Measurements from ENCODE around the gene NME4. TPM values are rescaled to one million over a fixed set of nuclear protein-coding genes. Genes with fewer than 3 reads are reported as not detected.

The NME4 gene
- total RNA-seq, 5 donors from 2014 or later (not counting 1 experiment from before 2014, with no cell fraction given), result 32.5 to 48.4 (median 41.3) TPM

- Mint-ChIP-seq H3K36me3 (peaks cover 15% of the 10 kb centered on the region), H3K4me1 (peaks cover 15 to 23% (median 18%) of the 10 kb centered on the region in 3 donors), H3K27me3 (peaks cover 0 to 2% of the 10 kb centered on the region in 2 donors), H3K9me3 (no peaks in the 10 kb centered on the region), H3K27ac (no peak overlapping the region), H3K4me3 (no peak overlapping the region)
- Histone ChIP-seq H3K36me3 (ENCODE audit: control insufficient read depth in 2 of 2, extremely low read depth in 1 of 2, insufficient read depth in 1 of 2, low read length in 1 of 2) (peaks cover 12 to 30% of the 10 kb centered on the region in 2 donors), H3K27ac (ENCODE audit: low read length) (no peak overlapping the region), H3K4me3 (ENCODE audit: control insufficient read depth in 1 of 2, extremely low read depth in 1 of 2, low read length in 1 of 2) (no peak overlapping the region), H3K9me3 (no peaks in the 10 kb centered on the region), H3K27me3 (replicated peaks in 1 of 2; ENCODE audit: control insufficient read depth in 2 of 2, extremely low read depth in 1 of 2, insufficient read depth in 2 of 2, low read length in 1 of 2) (peaks cover 0 to 8% of the 10 kb centered on the region in 2 experiments), H3K4me1 (ENCODE audit: control insufficient read depth in 1 of 2, extremely low read depth in 1 of 2, insufficient read depth in 2 of 2, low read length in 2 of 2) (peaks cover 2 to 28% of the 10 kb centered on the region in 2 experiments)
- ChIA-PET POLR2A (no interaction called here), CTCF (no interaction called here)
- 94% methylated on average over 29 of the region's 29 CpGs for WGBS (ENCODE audit: insufficient coverage)
- DNase-seq (no peak), ATAC-seq (replicated peaks in 1 of 4) (no peak)
Measured at GRCh38 chr16:368388-369158, 28.4 kb upstream of the NME4 start.

- Histone ChIP-seq H3K27ac (ENCODE audit: low read length) (no peak overlapping the region), H3K9me3 (no peaks in the 10 kb centered on the region), H3K27me3 (replicated peaks in 1 of 2; ENCODE audit: control insufficient read depth in 2 of 2, extremely low read depth in 1 of 2, insufficient read depth in 2 of 2, low read length in 1 of 2) (peaks cover 0 to 3% of the 10 kb centered on the region in 2 experiments), H3K4me3 (ENCODE audit: control insufficient read depth in 1 of 2, extremely low read depth in 1 of 2, low read length in 1 of 2) (peak overlapping the region in 1 of 2 donors; percentile 26), H3K36me3 (ENCODE audit: control insufficient read depth in 2 of 2, extremely low read depth in 1 of 2, insufficient read depth in 1 of 2, low read length in 1 of 2) (peaks cover 14 to 37% of the 10 kb centered on the region in 2 donors), H3K4me1 (ENCODE audit: control insufficient read depth in 1 of 2, extremely low read depth in 1 of 2, insufficient read depth in 2 of 2, low read length in 2 of 2) (peaks cover 2 to 28% of the 10 kb centered on the region in 2 experiments)
- ChIA-PET CTCF (interaction anchor here in 1 of 2 donors (0.5 kb wide), 1 partner anchor 12 kb away, joined by 3 read pairs; no protein-coding TSS in a partner anchor), POLR2A (no interaction called here)
- WGBS (ENCODE audit: insufficient coverage), result 84% methylated on average over 20 of the region's 20 CpGs
- no peaks in the 10 kb centered on the region for H3K27me3 Mint-ChIP-seq
- H3K27ac Mint-ChIP-seq, result peak overlapping the region in 1 of 2 donors; percentile 39
- DNase-seq (no peak), ATAC-seq (replicated peaks in 1 of 4) (no peak)
- peaks cover 15 to 24% (median 18%) of the 10 kb centered on the region in 3 donors for H3K4me1 Mint-ChIP-seq
- no peaks in the 10 kb centered on the region for H3K9me3 Mint-ChIP-seq
- peak overlapping the region; percentile 64 to 90 (median 68) for H3K4me3 Mint-ChIP-seq
- peaks cover 15% of the 10 kb centered on the region for H3K36me3 Mint-ChIP-seq
Measured at GRCh38 chr16:369275-369865, 27.6 kb upstream of the NME4 start.

- no peaks in the 10 kb centered on the region for H3K9me3 Mint-ChIP-seq
- no peaks in the 10 kb centered on the region for H3K9me3 ChIP-seq
- peaks cover 15% of the 10 kb centered on the region for H3K36me3 Mint-ChIP-seq
- peaks cover 15 to 24% (median 18%) of the 10 kb centered on the region in 3 donors for H3K4me1 Mint-ChIP-seq
- peak overlapping the region; percentile 64 to 90 (median 68) for H3K4me3 Mint-ChIP-seq
- no peak overlapping the region for H3K27ac Mint-ChIP-seq
- H3K4me3 ChIP-seq (ENCODE audit: control insufficient read depth in 1 of 2, extremely low read depth in 1 of 2, low read length in 1 of 2), result peak overlapping the region; percentile 26 to 29
- H3K27me3 ChIP-seq (replicated peaks in 1 of 2; ENCODE audit: control insufficient read depth in 2 of 2, extremely low read depth in 1 of 2, insufficient read depth in 2 of 2, low read length in 1 of 2), result no peaks in the 10 kb centered on the region
- peaks cover 2 to 28% of the 10 kb centered on the region in 2 experiments for H3K4me1 ChIP-seq (ENCODE audit: control insufficient read depth in 1 of 2, extremely low read depth in 1 of 2, insufficient read depth in 2 of 2, low read length in 2 of 2)
- no peak for ATAC-seq (replicated peaks in 1 of 4)
- WGBS (ENCODE audit: insufficient coverage), result 73% methylated on average over 21 of the region's 44 CpGs
- no peaks in the 10 kb centered on the region for H3K27me3 Mint-ChIP-seq
- ChIA-PET CTCF (interaction anchor here in 1 of 2 donors (0.5 to 0.8 kb wide), 2 partner anchors 13 to 17 kb away, joined by 3 read pairs; no protein-coding TSS in a partner anchor), POLR2A (interaction anchor here (0.5 to 1.0 kb wide), 5 partner anchors 11 to 594 kb away, joined by 3 to 6 read pairs (median 4); no protein-coding TSS in a partner anchor)
- H3K27ac ChIP-seq (ENCODE audit: low read length), result no peak overlapping the region
- no peak for DNase-seq
- peaks cover 17 to 43% of the 10 kb centered on the region in 2 donors for H3K36me3 ChIP-seq (ENCODE audit: control insufficient read depth in 2 of 2, extremely low read depth in 1 of 2, insufficient read depth in 1 of 2, low read length in 1 of 2)
Measured at GRCh38 chr16:369866-370436, 27.0 kb upstream of the NME4 start.

- H3K36me3 Mint-ChIP-seq, result peaks cover 15% of the 10 kb centered on the region
- WGBS (ENCODE audit: insufficient coverage), result 0% methylated on average over 11 of the region's 30 CpGs
- no peaks in the 10 kb centered on the region for H3K27me3 Mint-ChIP-seq
- peaks cover 15 to 24% (median 18%) of the 10 kb centered on the region in 3 donors for H3K4me1 Mint-ChIP-seq
- POLR2A ChIA-PET, result interaction anchor here (0.5 to 1.0 kb wide), 5 partner anchors 10 to 594 kb away, joined by 3 to 6 read pairs (median 4); no protein-coding TSS in a partner anchor
- H3K4me3 Mint-ChIP-seq, result peak within 1 kb of the TSS; percentile 88 to 90 (median 90)
- peak within 1 kb of the TSS; percentile 26 to 29 for H3K4me3 ChIP-seq (ENCODE audit: control insufficient read depth in 1 of 2, extremely low read depth in 1 of 2, low read length in 1 of 2)
- H3K9me3 Mint-ChIP-seq, result no peaks in the 10 kb centered on the region
- H3K4me1 ChIP-seq (ENCODE audit: control insufficient read depth in 1 of 2, extremely low read depth in 1 of 2, insufficient read depth in 2 of 2, low read length in 2 of 2), result peaks cover 2 to 28% of the 10 kb centered on the region in 2 experiments
- CTCF ChIA-PET, result interaction anchor here in 1 of 2 donors (0.8 kb wide), 1 partner anchor 17 kb away, joined by 3 read pairs; no protein-coding TSS in a partner anchor
- ATAC-seq (replicated peaks in 1 of 4) (peak; percentile 95 to 99 (median 98)), DNase-seq (peak; percentile 82 to 96 (median 90))
- no peaks in the 10 kb centered on the region for H3K9me3 ChIP-seq
- peaks cover 19 to 46% of the 10 kb centered on the region in 2 donors for H3K36me3 ChIP-seq (ENCODE audit: control insufficient read depth in 2 of 2, extremely low read depth in 1 of 2, insufficient read depth in 1 of 2, low read length in 1 of 2)
- no peaks in the 10 kb centered on the region for H3K27me3 ChIP-seq (replicated peaks in 1 of 2; ENCODE audit: control insufficient read depth in 2 of 2, extremely low read depth in 1 of 2, insufficient read depth in 2 of 2, low read length in 1 of 2)
- H3K27ac Mint-ChIP-seq, result peak within 1 kb of the TSS; percentile 92 to 94
- peak within 1 kb of the TSS; percentile 52 for H3K27ac ChIP-seq (ENCODE audit: low read length)
Measured at GRCh38 chr16:370443-370842, 26.6 kb upstream of the NME4 start, which contains the start of gene MRPL28. TSS of gene MRPL28 (minus strand) at chr16:370538. CDS start at chr16:370218, 320 bp downstream.

- H3K27ac Mint-ChIP-seq, result peak overlapping the region; percentile 92 to 94
- Histone ChIP-seq H3K27ac (ENCODE audit: low read length) (peak overlapping the region; percentile 52), H3K4me3 (ENCODE audit: control insufficient read depth in 1 of 2, extremely low read depth in 1 of 2, low read length in 1 of 2) (peak overlapping the region; percentile 5 to 26), H3K27me3 (replicated peaks in 1 of 2; ENCODE audit: control insufficient read depth in 2 of 2, extremely low read depth in 1 of 2, insufficient read depth in 2 of 2, low read length in 1 of 2) (no peaks in the 10 kb centered on the region), H3K9me3 (no peaks in the 10 kb centered on the region), H3K36me3 (ENCODE audit: control insufficient read depth in 2 of 2, extremely low read depth in 1 of 2, insufficient read depth in 1 of 2, low read length in 1 of 2) (peaks cover 23 to 50% of the 10 kb centered on the region in 2 donors), H3K4me1 (ENCODE audit: control insufficient read depth in 1 of 2, extremely low read depth in 1 of 2, insufficient read depth in 2 of 2, low read length in 2 of 2) (peaks cover 2 to 28% of the 10 kb centered on the region in 2 experiments)
- peak overlapping the region; percentile 88 to 90 (median 90) for H3K4me3 Mint-ChIP-seq
- ChIA-PET CTCF (interaction anchor here in 1 of 2 donors (0.6 kb wide), 1 partner anchor 688 kb away, joined by 7 read pairs; no protein-coding TSS in a partner anchor), POLR2A (interaction anchor here in 1 of 2 donors (0.5 to 1.0 kb wide), 2 partner anchors 9 to 127 kb away, joined by 4 to 8 read pairs; no protein-coding TSS in a partner anchor)
- H3K4me1 Mint-ChIP-seq, result peaks cover 15 to 24% (median 18%) of the 10 kb centered on the region in 3 donors
- ATAC-seq (replicated peaks in 1 of 4) (peak in 1 of 4 experiments; percentile 10), DNase-seq (no peak)
- 65% methylated on average over 3 of the region's 10 CpGs for WGBS (ENCODE audit: insufficient coverage)
- H3K27me3 Mint-ChIP-seq, result no peaks in the 10 kb centered on the region
- no peaks in the 10 kb centered on the region for H3K9me3 Mint-ChIP-seq
- H3K36me3 Mint-ChIP-seq, result peaks cover 15% of the 10 kb centered on the region
Measured at GRCh38 chr16:370979-371514, 26.0 kb upstream of the NME4 start.
